Measurements from ENCODE around the gene GTF3C2. TPM values are rescaled to one million over a fixed set of nuclear protein-coding genes. Genes with fewer than 3 reads are reported as not detected.

GTF3C2 gene
- total RNA-seq, 4 donors from 2014 or later: 54.3 to 125 (median 62.9) TPM

DNA sequence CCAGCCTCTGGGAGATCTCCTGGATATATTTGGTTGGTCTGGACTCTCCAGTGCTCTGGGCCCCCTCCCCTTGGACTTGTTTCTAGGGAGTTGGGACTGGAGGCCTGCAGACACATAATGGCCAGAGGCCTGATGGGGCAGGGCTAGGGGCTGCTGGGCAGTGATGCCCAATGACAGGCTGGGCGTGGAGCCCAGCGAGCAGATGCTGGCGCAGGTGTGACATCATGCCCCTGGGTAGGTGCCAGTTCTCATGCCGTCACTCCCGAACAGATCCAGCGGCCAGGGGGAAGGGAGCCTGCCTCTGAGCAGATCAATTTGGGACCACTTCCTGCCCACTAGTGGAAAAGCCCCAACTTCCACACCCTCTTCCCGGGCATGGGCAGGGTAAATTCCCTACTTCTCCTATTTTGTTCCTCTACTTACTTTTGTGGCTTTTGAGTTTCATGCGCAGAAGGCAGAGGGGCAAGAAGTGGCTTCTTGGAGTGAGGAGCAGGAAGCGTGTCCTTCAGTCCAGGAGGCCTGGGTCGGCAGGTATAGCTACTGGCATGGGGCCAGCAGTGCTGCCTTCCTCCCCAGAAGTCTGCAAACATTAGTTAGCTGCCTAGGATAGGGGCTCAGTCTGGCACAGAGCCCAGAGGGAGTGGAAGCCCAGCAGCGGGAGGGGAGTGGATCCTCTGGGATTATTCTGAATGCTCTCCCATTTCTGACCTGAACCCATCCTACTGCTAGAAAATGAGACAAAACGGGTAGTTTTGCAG is 39.7 kb downstream of the GTF3C2 start:
- intact Hi-C loops (cut with DNase I; ENCODE audit: low total_unique reads): no loop called here
- 68 to 79% methylated on average over 12 of the region's 12 CpGs for WGBS, 2 donors
- no peak for DNase-seq (ENCODE audit: low spot score in 2 of 2)
- H3K4me3 ChIP-seq (ENCODE audit: low read depth, poor library complexity, severe bottlenecking): no peak overlapping the region
- TF ChIP-seq, protein P1, sequence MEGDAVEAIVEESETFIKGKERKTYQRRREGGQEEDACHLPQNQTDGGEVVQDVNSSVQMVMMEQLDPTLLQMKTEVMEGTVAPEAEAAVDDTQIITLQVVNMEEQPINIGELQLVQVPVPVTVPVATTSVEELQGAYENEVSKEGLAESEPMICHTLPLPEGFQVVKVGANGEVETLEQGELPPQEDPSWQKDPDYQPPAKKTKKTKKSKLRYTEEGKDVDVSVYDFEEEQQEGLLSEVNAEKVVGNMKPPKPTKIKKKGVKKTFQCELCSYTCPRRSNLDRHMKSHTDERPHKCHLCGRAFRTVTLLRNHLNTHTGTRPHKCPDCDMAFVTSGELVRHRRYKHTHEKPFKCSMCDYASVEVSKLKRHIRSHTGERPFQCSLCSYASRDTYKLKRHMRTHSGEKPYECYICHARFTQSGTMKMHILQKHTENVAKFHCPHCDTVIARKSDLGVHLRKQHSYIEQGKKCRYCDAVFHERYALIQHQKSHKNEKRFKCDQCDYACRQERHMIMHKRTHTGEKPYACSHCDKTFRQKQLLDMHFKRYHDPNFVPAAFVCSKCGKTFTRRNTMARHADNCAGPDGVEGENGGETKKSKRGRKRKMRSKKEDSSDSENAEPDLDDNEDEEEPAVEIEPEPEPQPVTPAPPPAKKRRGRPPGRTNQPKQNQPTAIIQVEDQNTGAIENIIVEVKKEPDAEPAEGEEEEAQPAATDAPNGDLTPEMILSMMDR (IDR thresholded peaks at IDR 0.05): no peak
- no peak for TF ChIP-seq POLR2A (IDR thresholded peaks at IDR 0.05)

DNA sequence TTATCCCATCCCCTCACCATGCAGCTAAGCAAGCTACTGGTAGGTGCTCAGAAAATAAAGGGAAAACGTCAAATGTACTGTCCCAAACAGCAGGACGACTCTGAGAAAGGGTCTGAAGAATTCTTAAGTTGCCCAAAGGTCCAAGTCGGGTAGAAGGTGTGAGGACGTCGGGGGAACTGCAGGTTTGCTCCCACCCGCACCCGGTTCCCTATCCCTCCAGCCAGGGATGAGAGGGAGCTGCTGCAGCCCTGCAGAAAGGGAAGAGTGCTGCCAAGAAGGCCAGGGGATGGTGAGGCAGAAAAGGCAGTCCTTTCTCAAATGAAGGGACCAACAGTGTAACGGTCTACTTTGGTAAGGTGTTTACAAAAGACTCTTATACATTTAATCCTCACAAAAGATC is 41.4 kb downstream of the GTF3C2 start:
- intact Hi-C loops (cut with DNase I; ENCODE audit: low total_unique reads): no loop called here
- 73 to 80% methylated on average over 8 of the region's 8 CpGs for WGBS, 2 donors
- no peak for DNase-seq (ENCODE audit: low spot score in 2 of 2)
- TF ChIP-seq POLR2A (IDR thresholded peaks at IDR 0.05): no peak
- TF ChIP-seq, protein P1 (IDR thresholded peaks at IDR 0.05): no peak
- no peak overlapping the region for H3K4me3 ChIP-seq (ENCODE audit: low read depth, poor library complexity, severe bottlenecking)

DNA sequence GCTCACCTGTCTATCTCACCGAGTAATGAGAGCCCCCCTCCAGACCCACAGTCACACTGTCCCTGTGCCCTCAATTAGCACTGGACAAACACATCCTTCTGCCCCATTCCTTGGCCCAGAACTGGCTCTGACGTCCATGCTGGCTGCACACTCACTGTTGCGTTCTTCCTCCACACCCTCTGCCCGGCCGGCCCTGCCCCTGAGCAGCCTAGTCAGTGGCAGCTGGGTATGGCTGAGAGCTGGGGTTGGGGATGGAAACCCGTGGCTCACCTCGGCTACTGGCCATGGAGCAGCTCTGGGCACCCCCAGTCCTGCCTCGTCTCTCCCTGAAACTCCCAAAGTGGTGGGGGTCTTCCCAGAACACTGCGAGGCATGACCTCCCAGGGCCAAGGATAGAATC is 41.9 kb downstream of the GTF3C2 start:
- intact Hi-C loops (cut with DNase I; ENCODE audit: low total_unique reads): no loop called here
- WGBS, 2 donors: 86 to 89% methylated on average over 8 to 9 of the region's 9 CpGs
- H3K4me3 ChIP-seq (ENCODE audit: low read depth, poor library complexity, severe bottlenecking): no peak overlapping the region
- TF ChIP-seq, protein P1 (IDR thresholded peaks at IDR 0.05): no peak
- no peak for TF ChIP-seq POLR2A (IDR thresholded peaks at IDR 0.05)
- DNase-seq (ENCODE audit: low spot score in 2 of 2): no peak

DNA sequence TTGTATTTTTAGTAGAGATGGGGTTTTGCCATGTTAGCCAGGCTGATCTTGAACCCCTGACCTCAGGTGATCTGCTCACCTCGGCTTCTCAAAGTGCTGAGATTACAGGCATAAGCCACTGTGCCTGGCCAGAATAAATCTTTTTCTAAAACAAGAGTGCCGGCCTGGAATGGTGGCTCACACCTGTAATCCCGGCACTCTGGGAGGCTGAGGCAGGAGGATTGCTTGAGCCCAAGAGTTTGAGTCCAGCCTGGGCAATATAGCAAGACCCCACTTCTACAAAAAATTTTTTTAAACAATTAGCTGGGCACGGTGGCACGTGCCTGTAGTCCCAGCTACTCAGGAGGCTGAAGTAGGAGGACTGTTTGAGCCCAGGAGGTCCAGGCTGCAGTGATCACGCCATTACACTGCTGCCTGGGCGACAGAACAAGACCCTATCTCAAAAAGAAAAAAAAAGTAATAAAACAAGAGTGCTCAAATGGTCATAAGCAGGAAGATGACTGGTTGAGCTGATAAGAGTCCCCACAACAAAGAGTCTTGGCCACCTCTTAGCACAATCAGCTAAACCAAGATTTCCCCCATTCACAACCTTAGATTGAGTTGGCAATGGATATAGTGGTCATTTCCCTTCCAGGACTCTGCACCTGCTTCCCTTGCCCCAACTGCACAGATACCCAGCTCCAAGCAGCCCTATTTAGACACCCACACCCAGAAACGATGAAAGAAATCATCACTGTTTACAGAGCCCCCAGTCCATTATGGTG is 42.5 kb downstream of the GTF3C2 start:
- no peak for DNase-seq (ENCODE audit: low spot score in 2 of 2)
- TF ChIP-seq, protein P1 (IDR thresholded peaks at IDR 0.05): no peak
- no peak overlapping the region for H3K4me3 ChIP-seq (ENCODE audit: low read depth, poor library complexity, severe bottlenecking)
- intact Hi-C loops (cut with DNase I; ENCODE audit: low total_unique reads): no loop called here
- 89 to 92% methylated on average over 8 of the region's 8 CpGs for WGBS, 2 donors

DNA sequence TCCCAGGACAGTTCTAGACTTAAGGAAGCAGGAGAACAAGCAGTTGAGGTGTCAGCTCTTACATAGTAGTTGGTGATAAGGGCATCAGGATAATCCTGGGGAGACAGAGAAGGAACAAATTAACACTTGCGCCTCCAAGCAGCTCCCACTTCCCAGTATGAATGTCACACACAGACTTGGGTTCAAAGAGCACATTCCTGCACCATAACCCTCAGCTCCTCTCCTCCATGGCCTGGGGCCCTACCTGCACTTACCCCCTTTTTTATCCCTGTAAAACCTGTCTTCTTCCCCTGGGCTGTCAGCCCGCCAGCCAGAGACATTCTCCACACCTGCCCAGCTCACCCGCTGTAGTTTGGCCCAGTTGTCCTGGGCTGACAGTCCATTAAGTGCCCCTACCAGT is 44.4 kb downstream of the GTF3C2 start:
- intact Hi-C loops (cut with DNase I; ENCODE audit: low total_unique reads): no loop called here
- WGBS, 2 donors: 97 to 100% methylated on average over 3 of the region's 3 CpGs
- TF ChIP-seq, protein P1 (IDR thresholded peaks at IDR 0.05): no peak
- TF ChIP-seq POLR2A (IDR thresholded peaks at IDR 0.05): no peak
- H3K4me3 ChIP-seq (ENCODE audit: low read depth, poor library complexity, severe bottlenecking): no peak overlapping the region
- no peak for DNase-seq (ENCODE audit: low spot score in 2 of 2)
